Glutamatergic neuron (in vitro differentiated cells): ENCODE measurements around the gene ZNF282. TPM values are rescaled to one million over a fixed set of nuclear protein-coding genes. Genes with fewer than 3 reads are reported as not detected.
"Not testable (repeated sequence)": the region's sequence is repeated elsewhere in the genome, so short reads cannot be mapped to it uniquely, and the experiment has no call there.

Experiments
- DNase-seq: peaks from one replicate; pipeline ENCODE4 v3.0.0; 2022
- H3K27ac Mint-ChIP-seq: one replicate; pipeline ENCODE4 v1.8.0; 2020; ENCODE audit warnings: mild to moderate bottlenecking, mixed read lengths, inconsistent platforms; ENCODE audit not compliant: unreplicated experiment
- H3K27me3 Mint-ChIP-seq: one replicate; pipeline ENCODE4 v1.8.0; 2020; ENCODE audit warnings: mild to moderate bottlenecking, moderate library complexity, mixed read lengths, inconsistent platforms; ENCODE audit not compliant: unreplicated experiment
- H3K36me3 Mint-ChIP-seq: one replicate; pipeline ENCODE4 v1.8.0; 2020; ENCODE audit warnings: mild to moderate bottlenecking, mixed read lengths, inconsistent platforms; ENCODE audit not compliant: unreplicated experiment
- H3K4me1 Mint-ChIP-seq: one replicate; pipeline ENCODE4 v1.8.0; 2020; ENCODE audit warnings: mild to moderate bottlenecking, low read depth, mixed read lengths, inconsistent platforms; ENCODE audit not compliant: unreplicated experiment
- H3K4me3 Mint-ChIP-seq: one replicate; pipeline ENCODE4 v1.8.0; 2020; ENCODE audit warnings: mild to moderate bottlenecking, mixed read lengths, inconsistent platforms; ENCODE audit not compliant: unreplicated experiment
- H3K9me3 Mint-ChIP-seq: one replicate; pipeline ENCODE4 v1.8.0; 2020; ENCODE audit warnings: mild to moderate bottlenecking, moderate library complexity, mixed read lengths, inconsistent platforms; ENCODE audit not compliant: unreplicated experiment
- total RNA-seq: library from RNA; stranded (reverse); fragmentation: NEBNext Ultra II Directional; extraction: Animal tissue kit (Norgen Biotek cat#: 25700); gene quantifications from one replicate; pipeline ENCODE4 v1.2.1, GENCODE V29; 2021; ENCODE audit not compliant: unreplicated experiment
- TF ChIP-seq, protein P1 (sequence below): fragments of 200-600 bp; sonication (generic); IDR thresholded peaks from one replicate; pipeline ENCODE4 v1.5.0; 2021; ENCODE audit not compliant: partially characterized antibody, unreplicated experiment

ZNF282 gene
- total RNA-seq, 1 donor from 2014 or later = 22.9 TPM

DNA sequence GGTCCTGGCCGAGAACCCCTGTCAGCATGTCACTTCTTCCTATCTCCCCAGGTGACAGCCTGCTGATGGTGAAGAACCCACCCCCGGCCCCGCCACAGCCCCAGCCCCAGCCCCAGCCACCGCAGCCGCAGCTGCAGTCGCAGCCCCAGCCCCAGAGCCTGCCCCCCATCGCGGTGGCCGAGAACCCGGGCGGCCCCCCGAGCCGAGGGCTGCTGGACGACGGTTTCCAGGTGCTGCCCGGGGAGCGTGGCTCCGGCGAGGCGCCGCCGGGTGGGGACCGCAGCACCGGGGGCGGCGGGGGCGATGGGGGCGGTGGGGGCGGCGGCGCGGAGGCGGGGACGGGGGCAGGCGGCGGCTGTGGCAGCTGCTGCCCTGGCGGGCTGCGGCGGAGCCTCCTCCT is 28.4 kb downstream of the ZNF282 start:
- TF ChIP-seq, protein P1, sequence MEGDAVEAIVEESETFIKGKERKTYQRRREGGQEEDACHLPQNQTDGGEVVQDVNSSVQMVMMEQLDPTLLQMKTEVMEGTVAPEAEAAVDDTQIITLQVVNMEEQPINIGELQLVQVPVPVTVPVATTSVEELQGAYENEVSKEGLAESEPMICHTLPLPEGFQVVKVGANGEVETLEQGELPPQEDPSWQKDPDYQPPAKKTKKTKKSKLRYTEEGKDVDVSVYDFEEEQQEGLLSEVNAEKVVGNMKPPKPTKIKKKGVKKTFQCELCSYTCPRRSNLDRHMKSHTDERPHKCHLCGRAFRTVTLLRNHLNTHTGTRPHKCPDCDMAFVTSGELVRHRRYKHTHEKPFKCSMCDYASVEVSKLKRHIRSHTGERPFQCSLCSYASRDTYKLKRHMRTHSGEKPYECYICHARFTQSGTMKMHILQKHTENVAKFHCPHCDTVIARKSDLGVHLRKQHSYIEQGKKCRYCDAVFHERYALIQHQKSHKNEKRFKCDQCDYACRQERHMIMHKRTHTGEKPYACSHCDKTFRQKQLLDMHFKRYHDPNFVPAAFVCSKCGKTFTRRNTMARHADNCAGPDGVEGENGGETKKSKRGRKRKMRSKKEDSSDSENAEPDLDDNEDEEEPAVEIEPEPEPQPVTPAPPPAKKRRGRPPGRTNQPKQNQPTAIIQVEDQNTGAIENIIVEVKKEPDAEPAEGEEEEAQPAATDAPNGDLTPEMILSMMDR = no peak
- no peak overlapping the region for H3K27ac Mint-ChIP-seq
- H3K36me3 Mint-ChIP-seq = peaks cover 11% of the 10 kb centered on the region
- peaks cover 4% of the 10 kb centered on the region for H3K9me3 Mint-ChIP-seq
- H3K27me3 Mint-ChIP-seq = peaks cover 3% of the 10 kb centered on the region
- DNase-seq = no peak
- no peak overlapping the region for H3K4me3 Mint-ChIP-seq
- H3K4me1 Mint-ChIP-seq = no peaks in the 10 kb centered on the region

DNA sequence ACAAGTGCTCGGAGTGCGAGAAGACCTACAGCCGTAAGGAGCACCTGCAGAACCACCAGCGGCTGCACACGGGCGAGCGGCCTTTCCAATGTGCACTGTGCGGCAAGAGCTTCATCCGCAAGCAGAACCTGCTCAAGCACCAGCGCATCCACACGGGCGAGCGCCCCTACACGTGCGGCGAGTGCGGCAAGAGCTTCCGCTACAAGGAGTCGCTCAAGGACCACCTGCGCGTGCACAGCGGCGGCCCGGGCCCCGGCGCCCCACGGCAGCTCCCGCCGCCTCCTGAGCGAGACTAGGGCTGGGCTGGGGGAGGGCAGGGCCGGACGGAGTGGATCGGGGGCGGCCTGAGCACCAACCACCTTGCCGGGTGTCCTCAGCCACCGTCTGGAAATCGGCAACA is 29.0 kb downstream of the ZNF282 start:
- H3K4me3 Mint-ChIP-seq = no peak overlapping the region
- peaks cover 4% of the 10 kb centered on the region for H3K27me3 Mint-ChIP-seq
- TF ChIP-seq, protein P1 = no peak
- H3K36me3 Mint-ChIP-seq = peaks cover 9% of the 10 kb centered on the region
- DNase-seq = no peak
- H3K4me1 Mint-ChIP-seq = no peaks in the 10 kb centered on the region
- H3K9me3 Mint-ChIP-seq = peaks cover 4% of the 10 kb centered on the region
- no peak overlapping the region for H3K27ac Mint-ChIP-seq

DNA sequence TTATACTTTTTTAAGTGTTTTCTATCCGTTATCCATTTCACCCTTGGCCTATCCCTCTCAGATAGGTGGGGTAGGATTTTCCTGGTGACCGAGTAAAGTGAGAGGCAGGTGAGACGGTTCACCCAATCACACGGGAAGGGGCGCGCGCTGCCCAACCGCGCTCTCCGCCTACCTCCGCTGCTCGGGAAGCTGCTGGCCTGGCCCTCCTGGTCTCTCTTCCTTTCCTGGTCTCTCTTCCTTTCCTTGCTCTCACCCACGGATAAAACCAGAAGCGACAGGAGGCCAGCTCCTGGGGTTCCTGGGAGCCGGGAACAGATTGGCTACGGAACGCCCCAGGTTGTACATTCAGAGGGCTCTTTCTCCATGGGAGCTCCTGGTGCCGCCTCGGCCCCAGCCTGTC is 29.8 kb downstream of the ZNF282 start:
- H3K4me1 Mint-ChIP-seq = no peaks in the 10 kb centered on the region
- H3K36me3 Mint-ChIP-seq = peaks cover 11% of the 10 kb centered on the region
- TF ChIP-seq, protein P1 = no peak
- peaks cover 7% of the 10 kb centered on the region for H3K9me3 Mint-ChIP-seq
- no peak for DNase-seq
- H3K27ac Mint-ChIP-seq = no peak overlapping the region
- no peak overlapping the region for H3K4me3 Mint-ChIP-seq
- H3K27me3 Mint-ChIP-seq = peaks cover 8% of the 10 kb centered on the region

DNA sequence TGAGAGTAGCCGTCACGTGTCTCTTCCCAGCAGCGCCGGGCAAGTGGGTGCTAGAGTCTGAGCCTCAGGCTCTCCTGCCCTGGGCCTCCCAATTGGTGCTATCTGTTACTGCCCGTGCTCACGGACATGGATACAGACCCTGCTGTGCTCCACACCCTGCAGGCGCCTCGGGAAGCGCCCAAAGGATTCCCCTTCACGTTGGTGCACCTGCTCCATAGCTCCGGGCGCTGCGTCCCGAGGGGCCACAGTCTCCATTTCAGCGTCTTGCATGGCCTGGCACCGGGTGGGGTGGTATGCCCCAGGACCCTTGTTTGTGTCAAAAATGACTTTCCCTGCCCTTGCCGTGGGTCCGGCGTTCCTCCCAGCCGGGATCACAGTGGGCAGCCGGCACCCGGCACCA is 30.3 kb downstream of the ZNF282 start:
- peaks cover 11% of the 10 kb centered on the region for H3K36me3 Mint-ChIP-seq
- peaks cover 8% of the 10 kb centered on the region for H3K27me3 Mint-ChIP-seq
- H3K4me3 Mint-ChIP-seq = no peak overlapping the region
- no peak overlapping the region for H3K27ac Mint-ChIP-seq
- DNase-seq = no peak
- TF ChIP-seq, protein P1 = no peak
- H3K4me1 Mint-ChIP-seq = no peaks in the 10 kb centered on the region
- peaks cover 7% of the 10 kb centered on the region for H3K9me3 Mint-ChIP-seq

DNA sequence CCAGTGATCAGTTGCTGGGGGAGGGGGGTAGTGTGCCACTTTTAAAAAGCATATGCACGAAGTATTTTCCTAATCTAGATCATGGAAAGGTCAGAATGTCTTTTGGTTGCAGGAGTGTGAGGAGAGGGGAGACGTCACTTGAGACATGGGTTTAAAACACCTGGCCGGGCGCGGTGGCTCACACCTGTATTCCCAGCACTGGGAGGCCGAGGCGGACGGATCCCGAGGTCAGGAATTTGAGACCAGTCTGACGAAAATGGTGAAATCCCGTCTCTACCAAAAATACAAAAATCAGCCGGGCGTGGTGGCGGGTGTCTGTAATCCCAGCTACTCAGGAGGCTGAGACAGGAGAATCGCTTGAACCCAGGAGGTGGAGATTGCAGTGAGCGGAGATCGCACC is 31.0 kb downstream of the ZNF282 start:
- H3K4me1 Mint-ChIP-seq = not testable (repeated sequence)

More for the DNA sequence above, 31.0 kb downstream of the ZNF282 start:
- Mint-ChIP-seq H3K36me3 (peaks cover 11% of the 10 kb centered on the region), H3K27ac (peak overlapping the region; percentile 28)
- not testable (repeated sequence) for H3K4me3 Mint-ChIP-seq, H3K27me3 Mint-ChIP-seq, DNase-seq, H3K9me3 Mint-ChIP-seq
